IMR-90 (cell line): ENCODE data around the gene DESI2.

Experiments used
- BHLHE40 ChIP-seq: fragments of 150-350 bp; IDR thresholded peaks from 2 replicates; pipeline ENCODE4 v1.6.1; 2016; ENCODE audit warnings: mild to moderate bottlenecking, low read depth, low read length
- CEBPB ChIP-seq: IDR thresholded peaks from 2 replicates; pipeline ENCODE4 v1.6.1; 2012; ENCODE audit warnings: low read depth, low read length, improper control_type of control experiment
- CHD1 ChIP-seq: IDR thresholded peaks from 2 replicates; pipeline ENCODE4 v1.6.1; 2012; ENCODE audit warnings: low read depth, low read length, improper control_type of control experiment
- ELK1 ChIP-seq: fragments of 150-350 bp; IDR thresholded peaks from 2 replicates; pipeline ENCODE4 v1.6.1; 2016; ENCODE audit warnings: low read depth, mild to moderate bottlenecking, low read length, moderate library complexity, borderline replicate concordance
- MAFK ChIP-seq: IDR thresholded peaks from 2 replicates; pipeline ENCODE4 v1.6.1; 2012; ENCODE audit warnings: low read depth, low read length, improper control_type of control experiment
- MAZ ChIP-seq: IDR thresholded peaks from 2 replicates; pipeline ENCODE4 v1.6.1; 2012; ENCODE audit warnings: low read depth, mild to moderate bottlenecking, low read length, improper control_type of control experiment, moderate library complexity, borderline replicate concordance
- MXI1 ChIP-seq: IDR thresholded peaks from 2 replicates; pipeline ENCODE4 v1.6.1; 2012; ENCODE audit warnings: low read depth, mild to moderate bottlenecking, low read length, moderate library complexity, borderline replicate concordance
- POLR2A ChIP-seq: IDR thresholded peaks from 2 replicates; pipeline ENCODE4 v1.6.1; 2012; ENCODE audit warnings: mild to moderate bottlenecking, low read depth, low read length
- RAD21 ChIP-seq: IDR thresholded peaks from 2 replicates; pipeline ENCODE4 v1.6.1; 2012; ENCODE audit warnings: low read length, improper control_type of control experiment
- RFX5 ChIP-seq: IDR thresholded peaks from 2 replicates; pipeline ENCODE4 v1.8.0; 2012; ENCODE audit warnings: low read depth, mild to moderate bottlenecking, low read length, moderate library complexity
- SMC3 ChIP-seq: fragments of 150-350 bp; IDR thresholded peaks from 2 replicates; pipeline ENCODE4 v1.6.1; 2016; ENCODE audit warnings: low read depth, mild to moderate bottlenecking, antibody characterized with exemption, low read length, moderate library complexity
- TF ChIP-seq, protein P1 (sequence below): conservative IDR thresholded peaks from 2 replicates; pipeline ENCODE4 v1.5.1; 2012; ENCODE audit warnings: mild to moderate bottlenecking, low read depth, low read length, improper control_type of control experiment

DNA sequence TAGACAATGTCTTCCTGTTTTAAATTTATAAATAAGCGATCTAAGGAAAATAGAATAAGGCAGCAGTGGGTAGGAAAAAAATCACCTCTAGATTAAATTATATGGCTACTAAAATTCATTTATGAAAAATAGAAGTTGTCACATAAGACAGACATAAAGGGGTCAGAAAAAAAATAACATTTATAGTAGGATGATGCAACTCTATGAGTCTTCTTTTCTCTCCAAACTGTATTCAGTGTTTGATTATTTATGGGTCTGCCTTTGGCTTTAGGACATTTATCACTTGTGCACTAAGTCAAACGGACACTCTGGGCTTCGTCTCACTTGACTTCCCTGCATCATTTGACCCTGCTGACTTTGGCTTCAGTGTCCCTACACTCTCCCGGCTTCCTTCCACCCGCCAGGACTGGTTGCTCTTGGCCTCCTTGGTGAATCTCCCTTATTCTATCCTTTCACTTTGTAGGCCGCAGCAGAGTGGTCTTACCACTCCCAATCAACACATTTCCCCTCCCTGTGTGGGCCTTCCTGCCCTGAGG lies 47.0 kb upstream of the DESI2 start:
- TF ChIP-seq RFX5, result no peak
- TF ChIP-seq, protein P1, sequence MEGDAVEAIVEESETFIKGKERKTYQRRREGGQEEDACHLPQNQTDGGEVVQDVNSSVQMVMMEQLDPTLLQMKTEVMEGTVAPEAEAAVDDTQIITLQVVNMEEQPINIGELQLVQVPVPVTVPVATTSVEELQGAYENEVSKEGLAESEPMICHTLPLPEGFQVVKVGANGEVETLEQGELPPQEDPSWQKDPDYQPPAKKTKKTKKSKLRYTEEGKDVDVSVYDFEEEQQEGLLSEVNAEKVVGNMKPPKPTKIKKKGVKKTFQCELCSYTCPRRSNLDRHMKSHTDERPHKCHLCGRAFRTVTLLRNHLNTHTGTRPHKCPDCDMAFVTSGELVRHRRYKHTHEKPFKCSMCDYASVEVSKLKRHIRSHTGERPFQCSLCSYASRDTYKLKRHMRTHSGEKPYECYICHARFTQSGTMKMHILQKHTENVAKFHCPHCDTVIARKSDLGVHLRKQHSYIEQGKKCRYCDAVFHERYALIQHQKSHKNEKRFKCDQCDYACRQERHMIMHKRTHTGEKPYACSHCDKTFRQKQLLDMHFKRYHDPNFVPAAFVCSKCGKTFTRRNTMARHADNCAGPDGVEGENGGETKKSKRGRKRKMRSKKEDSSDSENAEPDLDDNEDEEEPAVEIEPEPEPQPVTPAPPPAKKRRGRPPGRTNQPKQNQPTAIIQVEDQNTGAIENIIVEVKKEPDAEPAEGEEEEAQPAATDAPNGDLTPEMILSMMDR, result no peak
- TF ChIP-seq MAFK, result no peak
- TF ChIP-seq ELK1, result no peak
- TF ChIP-seq POLR2A, result no peak
- TF ChIP-seq SMC3, result no peak
- no peak for TF ChIP-seq BHLHE40
- TF ChIP-seq RAD21, result no peak
- no peak for TF ChIP-seq MXI1
- TF ChIP-seq CHD1, result no peak
- TF ChIP-seq MAZ, result no peak
- peak; percentile 49; the same call in 1 of the 2 replicates for TF ChIP-seq CEBPB
